ENCODE data around the gene CLCN7. TPM values are rescaled to one million over a fixed set of nuclear protein-coding genes. Genes with fewer than 3 reads are reported as not detected.

CLCN7 gene
- total RNA-seq, 4 donors from 2014 or later: 21.5 to 145 (median 57.2) TPM

GRCh38 chr16:1468426-1468810, 6.4 kb downstream of the CLCN7 start:
- Histone ChIP-seq H3K27ac (no peak overlapping the region), H3K4me1 (no peaks in the 10 kb centered on the region), H3K27me3 (no peaks in the 10 kb centered on the region), H3K4me3 (no peak overlapping the region), H3K36me3 (no peaks in the 10 kb centered on the region), H3K9me3 (no peaks in the 10 kb centered on the region)
- intact Hi-C loops (cut with DNase I; ENCODE audit: low total_unique reads): no loop called here
- no peak for DNase-seq
- TF ChIP-seq POLR2A (IDR thresholded peaks at IDR 0.05): no peak
- TF ChIP-seq, protein P1, sequence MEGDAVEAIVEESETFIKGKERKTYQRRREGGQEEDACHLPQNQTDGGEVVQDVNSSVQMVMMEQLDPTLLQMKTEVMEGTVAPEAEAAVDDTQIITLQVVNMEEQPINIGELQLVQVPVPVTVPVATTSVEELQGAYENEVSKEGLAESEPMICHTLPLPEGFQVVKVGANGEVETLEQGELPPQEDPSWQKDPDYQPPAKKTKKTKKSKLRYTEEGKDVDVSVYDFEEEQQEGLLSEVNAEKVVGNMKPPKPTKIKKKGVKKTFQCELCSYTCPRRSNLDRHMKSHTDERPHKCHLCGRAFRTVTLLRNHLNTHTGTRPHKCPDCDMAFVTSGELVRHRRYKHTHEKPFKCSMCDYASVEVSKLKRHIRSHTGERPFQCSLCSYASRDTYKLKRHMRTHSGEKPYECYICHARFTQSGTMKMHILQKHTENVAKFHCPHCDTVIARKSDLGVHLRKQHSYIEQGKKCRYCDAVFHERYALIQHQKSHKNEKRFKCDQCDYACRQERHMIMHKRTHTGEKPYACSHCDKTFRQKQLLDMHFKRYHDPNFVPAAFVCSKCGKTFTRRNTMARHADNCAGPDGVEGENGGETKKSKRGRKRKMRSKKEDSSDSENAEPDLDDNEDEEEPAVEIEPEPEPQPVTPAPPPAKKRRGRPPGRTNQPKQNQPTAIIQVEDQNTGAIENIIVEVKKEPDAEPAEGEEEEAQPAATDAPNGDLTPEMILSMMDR (IDR thresholded peaks at IDR 0.05): no peak

DNA sequence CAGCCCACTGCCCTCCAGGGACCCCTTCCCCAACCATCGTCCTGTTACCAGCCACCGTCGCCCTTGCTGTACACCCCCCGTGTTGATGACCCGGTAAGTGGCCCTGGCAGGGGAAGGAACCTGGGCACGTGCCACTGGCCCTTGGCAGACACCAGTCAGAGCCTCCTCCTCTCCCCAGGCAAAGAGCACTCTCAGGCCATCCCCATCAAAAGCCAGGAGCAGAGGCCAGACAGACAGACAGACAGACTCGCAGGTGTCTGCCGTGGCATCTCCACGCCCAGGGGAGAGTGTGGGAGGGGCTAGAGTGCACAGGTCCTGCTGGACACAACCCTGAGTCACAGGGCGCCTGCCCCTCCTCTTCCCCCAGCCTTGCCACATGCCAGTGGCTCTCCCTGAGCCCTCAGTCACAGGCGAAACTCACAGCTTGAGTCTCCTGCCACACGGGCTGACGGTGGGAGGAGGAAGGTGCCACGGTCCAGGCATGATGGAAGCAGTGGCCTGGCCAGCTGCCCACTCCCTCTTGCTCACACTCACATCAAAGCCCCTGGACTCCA, 7.8 kb downstream of the CLCN7 start:
- no peak for DNase-seq
- H3K27ac ChIP-seq: no peak overlapping the region
- intact Hi-C loops (cut with DNase I; ENCODE audit: low total_unique reads): no loop called here

DNA sequence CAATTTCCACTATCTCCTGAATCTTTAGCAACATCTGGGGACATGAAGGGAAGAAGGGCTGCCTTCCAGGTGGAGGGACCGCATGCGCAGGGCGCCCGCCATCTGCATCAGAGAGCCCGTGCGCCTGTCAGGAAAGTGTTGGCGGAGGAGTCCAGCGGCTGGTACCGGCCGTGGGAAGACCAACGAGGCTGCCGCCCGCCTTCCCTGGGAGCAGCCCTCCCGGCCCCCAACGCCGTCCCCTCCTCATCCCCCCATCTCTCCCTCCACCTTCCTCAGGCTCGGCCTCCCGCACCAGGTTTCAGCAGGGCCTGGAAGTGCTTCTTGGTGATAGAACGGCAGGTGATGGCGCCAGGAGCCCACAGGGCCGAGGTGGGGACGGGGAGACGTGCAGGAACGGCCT, 8.8 kb downstream of the CLCN7 start:
- H3K27ac ChIP-seq: no peak overlapping the region
- no peak overlapping the region for H3K4me3 ChIP-seq
- H3K36me3 ChIP-seq: no peaks in the 10 kb centered on the region
- intact Hi-C loops (cut with DNase I; ENCODE audit: low total_unique reads): no loop called here
- DNase-seq: no peak
- no peaks in the 10 kb centered on the region for H3K27me3 ChIP-seq
- H3K4me1 ChIP-seq: no peaks in the 10 kb centered on the region
- no peaks in the 10 kb centered on the region for H3K9me3 ChIP-seq
- TF ChIP-seq, protein P1 (IDR thresholded peaks at IDR 0.05): no peak
- no peak for TF ChIP-seq POLR2A (IDR thresholded peaks at IDR 0.05)

More for the DNA sequence above, 7.8 kb downstream of the CLCN7 start:
- no peaks in the 10 kb centered on the region for H3K9me3 ChIP-seq
- no peak overlapping the region for H3K4me3 ChIP-seq
- H3K27me3 ChIP-seq: no peaks in the 10 kb centered on the region
- H3K4me1 ChIP-seq: no peaks in the 10 kb centered on the region
- H3K36me3 ChIP-seq: no peaks in the 10 kb centered on the region
- TF ChIP-seq, protein P1 (IDR thresholded peaks at IDR 0.05): no peak
- TF ChIP-seq POLR2A (IDR thresholded peaks at IDR 0.05): no peak

DNA sequence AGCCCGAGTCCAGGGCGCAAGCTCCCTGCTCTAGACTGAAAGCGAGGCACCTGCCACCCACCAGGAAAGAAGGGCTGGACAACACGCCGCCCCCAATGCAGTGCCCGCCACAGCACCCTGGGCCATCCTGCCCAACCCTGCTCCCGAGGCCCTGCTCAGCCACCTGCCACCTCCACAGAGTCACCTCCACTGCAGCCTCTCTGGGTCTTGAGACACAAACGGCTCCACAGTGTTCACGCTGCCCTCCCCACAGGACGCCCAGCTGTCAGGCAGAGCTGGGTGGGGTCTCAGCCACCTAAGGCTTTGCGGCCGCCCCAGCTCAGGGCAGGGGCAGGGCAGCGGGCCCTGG, 9.3 kb downstream of the CLCN7 start:
- Histone ChIP-seq H3K9me3 (no peaks in the 10 kb centered on the region), H3K36me3 (no peaks in the 10 kb centered on the region), H3K4me1 (no peaks in the 10 kb centered on the region), H3K27me3 (no peaks in the 10 kb centered on the region), H3K27ac (no peak overlapping the region), H3K4me3 (no peak overlapping the region)
- intact Hi-C loops (cut with DNase I; ENCODE audit: low total_unique reads): no loop called here
- DNase-seq: no peak
- TF ChIP-seq POLR2A (IDR thresholded peaks at IDR 0.05): no peak
- TF ChIP-seq, protein P1 (IDR thresholded peaks at IDR 0.05): no peak

DNA sequence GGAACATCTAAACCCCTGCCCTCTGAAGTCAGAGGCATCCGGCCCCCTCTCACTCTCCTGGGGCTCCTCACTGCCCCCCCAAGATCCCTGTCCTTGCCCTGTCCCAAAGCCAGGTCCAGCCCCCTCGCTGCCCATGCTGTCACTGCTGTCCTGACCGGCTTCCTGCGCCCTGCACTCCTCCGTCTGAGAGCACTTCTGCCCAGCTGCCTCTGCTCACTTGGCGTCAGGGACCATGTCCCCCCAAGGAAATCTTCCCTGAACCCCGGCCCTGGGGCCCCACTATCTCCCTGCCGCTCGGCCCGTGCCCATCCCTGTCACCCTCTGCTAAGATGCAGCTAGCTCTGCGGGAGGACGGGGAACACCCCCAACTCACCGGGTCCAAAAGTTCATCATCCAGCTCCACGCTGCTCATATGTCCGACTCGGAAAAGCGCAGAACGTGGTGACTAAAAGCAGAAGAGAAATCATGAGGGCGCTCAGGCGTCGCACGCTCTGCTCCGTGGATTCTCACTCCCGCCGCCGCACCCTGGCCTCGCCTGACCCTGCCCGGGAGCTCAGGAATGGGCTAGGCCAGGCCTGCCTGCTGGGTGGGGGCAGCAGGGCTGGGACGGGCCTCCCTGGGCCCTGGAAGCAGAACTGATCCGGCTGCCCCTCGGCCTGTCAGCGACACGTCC, 9.8 kb downstream of the CLCN7 start:
- TF ChIP-seq, protein P1 (IDR thresholded peaks at IDR 0.05): no peak
- TF ChIP-seq POLR2A (IDR thresholded peaks at IDR 0.05): no peak
- Histone ChIP-seq H3K4me3 (no peak overlapping the region), H3K36me3 (no peaks in the 10 kb centered on the region), H3K9me3 (no peaks in the 10 kb centered on the region), H3K27me3 (no peaks in the 10 kb centered on the region), H3K4me1 (no peaks in the 10 kb centered on the region), H3K27ac (no peak overlapping the region)
- intact Hi-C loops (cut with DNase I; ENCODE audit: low total_unique reads): no loop called here
- DNase-seq: no peak

Data from uterus (tissue), 4 donors.